NCI-H2171 (cell line): ENCODE measurements around the gene LCN15.
"Not testable (repeated sequence)": the region's sequence is repeated elsewhere in the genome, so short reads cannot be mapped to it uniquely, and the experiment has no call there.

Experiments
- DNase-seq: peaks from one replicate; lab custom pipeline; 2025; lab: John Stamatoyannopoulos, UW

LCN15 gene

GRCh38 chr9:136794281-136794999 lies 30.1 kb upstream of the LCN15 start:
- no peak for DNase-seq

- DNase-seq, result no peak
Observed at GRCh38 chr9:136793086-136793946, 29.0 kb upstream of the LCN15 start.

GRCh38 chr9:136792321-136793085 lies 28.2 kb upstream of the LCN15 start:
- no peak for DNase-seq

DNA sequence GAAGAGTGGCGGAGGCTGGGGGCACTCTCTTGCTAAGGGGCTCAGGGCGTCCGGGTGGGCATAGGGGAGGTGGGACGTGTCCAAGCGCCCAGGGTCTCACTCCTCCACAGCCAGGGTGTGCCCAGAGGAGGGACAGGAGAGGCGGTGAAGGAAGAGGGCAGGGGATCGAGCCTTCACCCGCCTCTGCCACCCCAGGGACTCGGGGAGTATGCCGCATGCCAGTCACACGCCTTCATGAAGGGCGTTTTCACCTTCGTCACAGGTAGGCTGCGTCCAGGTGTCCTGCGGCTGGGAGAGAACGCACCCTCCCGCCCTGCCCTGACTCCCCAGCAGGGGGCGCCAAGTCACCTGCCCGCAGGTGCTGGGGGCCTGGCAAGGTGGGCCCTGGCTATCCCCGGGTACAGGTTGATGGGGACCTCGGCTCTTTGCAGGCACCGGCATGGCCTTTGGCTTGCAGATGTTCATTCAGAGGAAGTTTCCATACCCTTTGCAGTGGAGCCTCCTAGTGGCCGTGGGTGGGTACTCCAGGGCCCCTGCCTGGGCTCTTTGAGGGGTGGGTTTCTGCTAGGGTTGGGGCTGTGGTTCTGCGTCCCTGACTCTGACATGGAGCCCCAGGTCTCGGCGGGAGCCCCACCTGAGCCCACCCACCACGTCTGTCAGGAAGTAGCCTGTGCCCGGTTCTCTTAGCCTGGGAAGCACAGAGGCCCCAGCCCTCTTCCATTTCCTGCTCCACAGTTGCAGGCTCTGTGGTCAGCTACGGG lies 27.4 kb upstream of the LCN15 start:
- peak; percentile 46 for DNase-seq

DNA sequence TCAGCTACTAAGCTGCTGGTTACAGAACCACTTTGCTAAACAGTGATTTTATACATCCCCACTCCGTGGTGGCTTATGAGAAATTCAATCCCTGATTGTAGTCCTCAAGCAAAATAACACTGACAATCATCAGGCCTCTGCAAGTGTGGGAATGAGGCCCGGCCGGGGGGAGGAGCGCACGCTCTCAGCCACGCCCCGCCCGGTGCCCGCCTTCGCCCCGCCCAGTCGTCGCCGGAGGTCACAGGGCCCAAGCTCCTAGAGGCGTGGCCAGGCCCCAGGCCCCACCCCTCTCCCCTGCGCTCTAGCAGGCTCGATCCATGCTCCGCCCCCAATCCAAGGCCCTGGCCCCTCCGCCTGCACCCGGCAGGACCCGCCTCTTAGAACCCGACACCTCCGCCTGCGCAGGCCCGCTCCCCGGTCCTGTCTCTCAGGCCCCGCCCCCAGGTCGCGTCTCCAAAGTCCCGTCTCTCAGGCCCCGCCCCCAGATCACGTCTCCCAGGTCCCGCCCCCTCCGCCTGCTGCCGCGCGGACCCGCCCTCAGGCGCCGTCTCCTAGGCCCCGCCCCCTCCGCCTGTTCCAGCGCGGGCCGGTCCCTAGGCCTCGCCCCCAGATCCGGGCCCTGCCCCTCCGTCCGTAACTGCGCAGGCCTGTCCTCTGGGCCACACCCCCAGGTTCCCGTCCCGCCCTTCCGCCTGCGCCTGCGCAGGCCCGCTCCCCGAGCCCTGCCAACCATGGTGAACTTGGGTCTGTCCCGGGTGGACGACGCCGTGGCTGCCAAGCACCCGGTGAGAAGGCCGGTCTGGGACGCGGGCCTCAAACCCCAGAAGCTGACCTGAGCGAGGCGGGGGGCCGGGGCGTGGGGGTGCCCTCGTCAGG lies 26.6 kb upstream of the LCN15 start, which contains the start of gene TMEM141:
TMEM141 (plus strand) TSS at position 705 of the 876 bp plus-strand sequence; CDS start at position 732, 27 bp downstream.
- DNase-seq, result peak; percentile 100

GRCh38 chr9:136789523-136789937 lies 25.2 kb upstream of the LCN15 start:
- no peak for DNase-seq

DNA sequence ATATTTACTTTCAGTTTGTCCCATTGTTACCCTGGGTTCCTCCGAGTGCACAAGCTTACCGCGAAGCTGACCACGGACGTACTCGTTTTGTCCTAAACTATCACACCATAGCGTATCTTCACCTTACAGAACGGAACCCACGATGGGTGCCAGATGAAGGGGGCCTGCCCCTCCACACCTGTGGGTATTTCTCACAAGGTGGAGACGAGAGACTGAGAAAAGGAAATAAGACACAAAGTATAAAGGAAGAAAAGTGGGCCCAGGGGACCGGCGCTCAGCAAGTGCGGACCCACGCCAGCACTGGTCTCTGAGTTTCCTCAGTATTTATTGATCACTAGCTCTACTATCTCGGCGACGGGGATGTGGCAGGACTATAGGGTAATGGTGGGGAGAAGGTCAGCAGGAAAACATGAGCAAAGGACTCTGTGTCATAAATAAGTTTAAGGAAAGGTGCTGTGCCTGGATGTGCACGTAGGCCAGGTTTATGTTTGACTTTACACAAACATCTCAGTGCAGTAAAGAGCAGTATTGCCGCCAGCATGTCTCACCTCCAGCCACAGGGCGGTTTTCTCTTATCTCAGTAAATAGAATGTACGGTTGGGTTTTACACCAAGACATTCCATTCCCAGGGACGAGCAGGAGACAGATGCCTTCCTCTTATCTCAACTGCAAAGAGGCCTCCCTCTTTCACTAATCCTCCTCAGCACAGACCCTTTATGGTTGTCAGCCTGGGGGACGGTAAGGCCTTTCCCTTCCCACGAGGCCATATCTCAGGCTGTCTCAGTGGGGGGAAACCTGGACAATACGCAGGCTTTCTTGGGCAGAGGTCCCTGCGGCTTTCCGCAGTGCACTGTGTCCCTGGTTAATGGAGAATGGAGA lies 24.6 kb upstream of the LCN15 start:
- not testable (repeated sequence) for DNase-seq

- DNase-seq, result peak; percentile 74
Observed at GRCh38 chr9:136787690-136788400, 23.5 kb upstream of the LCN15 start.

- not testable (repeated sequence) for DNase-seq
Observed at GRCh38 chr9:136786983-136787382, 22.7 kb upstream of the LCN15 start.

GRCh38 chr9:136786451-136786850 lies 22.1 kb upstream of the LCN15 start:
- no peak for DNase-seq

GRCh38 chr9:136785565-136786355 lies 21.4 kb upstream of the LCN15 start:
- not testable (repeated sequence) for DNase-seq

GRCh38 chr9:136784997-136785361 lies 20.7 kb upstream of the LCN15 start:
- no peak for DNase-seq

DNA sequence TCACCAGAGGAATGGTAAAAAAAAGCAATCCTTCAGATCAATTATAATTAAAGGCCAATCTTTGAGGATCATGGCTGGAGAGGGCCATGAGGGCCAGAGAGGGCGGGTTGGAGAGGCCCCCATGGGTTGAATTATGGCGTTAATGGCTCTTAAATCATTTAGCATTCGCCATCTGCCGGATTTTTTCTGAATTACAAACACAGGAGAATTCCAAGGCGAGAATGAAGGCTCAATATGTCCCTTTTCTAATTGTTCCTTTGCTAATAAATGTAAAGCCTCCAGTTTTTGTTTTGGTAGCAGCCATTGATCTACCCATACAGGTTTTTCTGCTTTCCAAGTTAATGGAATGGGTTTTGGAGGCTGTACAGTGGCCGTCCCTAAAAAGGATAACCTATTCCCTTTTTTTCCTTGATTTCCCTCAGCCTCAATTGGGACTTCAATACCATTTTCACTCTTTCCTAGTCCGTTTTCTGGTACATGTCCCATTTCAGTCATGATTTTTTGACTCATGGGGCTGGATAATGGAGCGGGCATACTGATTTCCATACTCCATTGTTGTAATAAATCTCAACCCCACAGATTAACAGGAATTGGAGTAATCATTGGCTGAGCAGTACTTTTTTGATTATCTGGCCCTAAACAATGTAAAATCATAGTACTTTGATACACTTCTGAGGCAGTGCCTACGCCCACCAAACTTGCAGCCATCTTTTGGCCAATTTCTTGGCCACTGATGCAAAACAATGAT lies 20.1 kb upstream of the LCN15 start:
- DNase-seq, result peak; percentile 72

- peak; percentile 67 for DNase-seq
Observed at GRCh38 chr9:136782452-136782851, 18.1 kb upstream of the LCN15 start.

- no peak for DNase-seq
Observed at GRCh38 chr9:136779808-136780207, 15.5 kb upstream of the LCN15 start.

DNA sequence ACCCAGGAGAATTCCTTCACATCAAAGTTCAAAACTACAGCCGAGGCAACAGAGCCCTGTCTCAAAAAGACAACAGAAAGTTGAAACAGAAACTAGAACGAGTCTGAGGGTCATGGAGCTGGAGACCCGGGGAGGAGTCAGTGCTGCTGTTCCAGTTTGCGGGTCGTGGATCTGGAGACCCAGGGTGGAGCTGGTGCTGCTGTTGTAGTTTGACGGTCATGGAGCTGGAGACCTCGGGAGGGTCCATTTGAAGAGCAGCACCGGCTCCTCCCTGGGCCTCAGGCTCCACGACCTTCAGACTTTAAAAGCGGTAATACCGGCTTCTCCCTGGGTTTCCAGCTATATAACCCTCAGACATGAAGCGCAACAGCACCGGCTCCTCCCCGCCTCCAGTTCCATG lies 13.0 kb upstream of the LCN15 start:
- no peak for DNase-seq

DNA sequence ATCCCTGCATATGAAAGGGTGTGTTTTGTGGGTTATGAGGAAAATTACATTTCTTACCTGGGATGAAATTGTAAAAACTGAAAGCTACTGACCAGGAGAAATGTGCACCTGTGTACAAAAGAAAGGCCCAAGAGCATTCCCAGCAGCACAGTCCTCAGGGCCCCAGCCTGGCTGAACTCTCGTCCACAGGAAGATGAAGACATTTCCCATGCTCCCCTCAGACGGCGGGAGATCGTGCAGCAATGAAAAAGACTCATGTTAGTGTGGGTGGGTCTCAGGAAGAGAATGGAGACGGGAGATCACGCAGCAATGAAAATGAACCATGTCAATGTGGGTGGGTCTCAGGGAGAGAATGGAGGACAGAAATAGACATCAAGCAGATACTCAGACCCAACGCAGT lies 12.6 kb upstream of the LCN15 start:
- DNase-seq, result no peak
